SK-N-SH treated with all-trans-retinoic acid at 6 μM for 48 hours (cell line): ENCODE data around the gene SLC6A18.

ENCODE experiments used
- ARNTL ChIP-seq: fragments of 450-650 bp; formaldehyde crosslinking; IDR thresholded peaks from 2 replicates; pipeline ENCODE4 v1.5.0; 2020; ENCODE audit warnings: low read depth, mild to moderate bottlenecking, moderate library complexity, borderline replicate concordance
- BACH2 ChIP-seq: fragments of 250-450 bp; sonication (Bioruptor Pico); IDR thresholded peaks from 2 replicates; pipeline ENCODE4 v1.9.0; 2021; ENCODE audit warnings: mild to moderate bottlenecking, borderline replicate concordance
- ISL1 ChIP-seq: fragments of 250-450 bp; sonication (Bioruptor Pico); IDR thresholded peaks from 2 replicates; pipeline ENCODE4 v2.1.2; 2022; ENCODE audit warnings: mild to moderate bottlenecking, moderate library complexity
- POU6F1 ChIP-seq: fragments of 250-450 bp; sonication (Bioruptor Pico); IDR thresholded peaks from 2 replicates; pipeline ENCODE4 v1.8.0; 2021; ENCODE audit warnings: low read depth, mild to moderate bottlenecking, moderate library complexity, borderline replicate concordance
- PPARA ChIP-seq: fragments of 250-450 bp; sonication (Bioruptor Pico); IDR thresholded peaks from 2 replicates; pipeline ENCODE4 v1.5.0; 2020; ENCODE audit warnings: mild to moderate bottlenecking, borderline replicate concordance
- RARB ChIP-seq: fragments of 250-450 bp; sonication (Bioruptor Pico); IDR thresholded peaks from 2 replicates; pipeline ENCODE4 v1.8.0; 2021; ENCODE audit warnings: mild to moderate bottlenecking, moderate library complexity
- TOX ChIP-seq: fragments of 250-450 bp; sonication (Bioruptor Pico); IDR thresholded peaks from 2 replicates; pipeline ENCODE4 v1.8.0; 2021; ENCODE audit warnings: mild to moderate bottlenecking, moderate library complexity, borderline replicate concordance
- ZFP3 ChIP-seq: fragments of 250-450 bp; sonication (Bioruptor Pico); IDR thresholded peaks from 2 replicates; pipeline ENCODE4 v1.5.0; 2020; ENCODE audit warnings: mild to moderate bottlenecking, moderate library complexity
- ZFP30 ChIP-seq: fragments of 450-650 bp; formaldehyde crosslinking; IDR thresholded peaks from 2 replicates; pipeline ENCODE4 v1.5.0; 2022; ENCODE audit warnings: mild to moderate bottlenecking, moderate library complexity
- TF ChIP-seq, protein P1 (sequence below): fragments of 250-450 bp; sonication (Bioruptor Pico); IDR thresholded peaks from 2 replicates; pipeline ENCODE4 v1.8.0; 2020; ENCODE audit warnings: mild to moderate bottlenecking, moderate library complexity, borderline replicate concordance

DNA sequence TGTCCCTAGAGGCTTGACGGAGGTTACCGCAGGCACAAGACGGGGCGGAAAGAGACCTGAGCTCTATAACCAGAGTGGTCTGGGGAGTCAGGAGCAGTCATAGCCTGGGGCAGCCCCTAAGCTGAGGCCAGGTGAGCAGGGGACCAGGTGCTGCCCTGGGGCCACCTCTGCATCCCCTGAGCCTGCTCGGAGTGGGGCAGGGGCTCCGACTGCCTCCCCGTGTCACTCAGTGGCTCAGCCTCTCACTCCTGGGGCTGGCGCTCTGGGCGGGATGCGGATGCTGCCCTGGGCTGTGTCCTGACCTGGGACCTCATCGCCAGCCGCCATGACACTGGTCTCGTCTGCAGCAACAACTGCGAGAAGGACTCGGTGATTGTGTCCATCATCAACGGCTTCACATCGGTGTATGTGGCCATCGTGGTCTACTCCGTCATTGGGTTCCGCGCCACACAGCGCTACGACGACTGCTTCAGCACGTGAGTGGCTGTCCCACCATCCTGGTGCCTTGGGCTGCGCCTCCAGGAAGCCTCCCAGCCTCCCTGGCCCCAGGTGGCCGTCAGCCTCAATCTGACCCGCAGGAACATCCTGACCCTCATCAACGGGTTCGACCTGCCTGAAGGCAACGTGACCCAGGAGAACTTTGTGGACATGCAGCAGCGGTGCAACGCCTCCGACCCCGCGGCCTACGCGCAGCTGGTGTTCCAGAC is 8.8 kb upstream of the SLC6A18 start:
- no peak for TF ChIP-seq POU6F1 (CRISPR knock-in tag)
- TF ChIP-seq ZFP30 (CRISPR knock-in tag): no peak
- no peak for TF ChIP-seq BACH2
- no peak for TF ChIP-seq TOX (CRISPR knock-in tag)
- no peak for TF ChIP-seq ARNTL (CRISPR knock-in tag)
- TF ChIP-seq ISL1: no peak
- TF ChIP-seq, protein P1, sequence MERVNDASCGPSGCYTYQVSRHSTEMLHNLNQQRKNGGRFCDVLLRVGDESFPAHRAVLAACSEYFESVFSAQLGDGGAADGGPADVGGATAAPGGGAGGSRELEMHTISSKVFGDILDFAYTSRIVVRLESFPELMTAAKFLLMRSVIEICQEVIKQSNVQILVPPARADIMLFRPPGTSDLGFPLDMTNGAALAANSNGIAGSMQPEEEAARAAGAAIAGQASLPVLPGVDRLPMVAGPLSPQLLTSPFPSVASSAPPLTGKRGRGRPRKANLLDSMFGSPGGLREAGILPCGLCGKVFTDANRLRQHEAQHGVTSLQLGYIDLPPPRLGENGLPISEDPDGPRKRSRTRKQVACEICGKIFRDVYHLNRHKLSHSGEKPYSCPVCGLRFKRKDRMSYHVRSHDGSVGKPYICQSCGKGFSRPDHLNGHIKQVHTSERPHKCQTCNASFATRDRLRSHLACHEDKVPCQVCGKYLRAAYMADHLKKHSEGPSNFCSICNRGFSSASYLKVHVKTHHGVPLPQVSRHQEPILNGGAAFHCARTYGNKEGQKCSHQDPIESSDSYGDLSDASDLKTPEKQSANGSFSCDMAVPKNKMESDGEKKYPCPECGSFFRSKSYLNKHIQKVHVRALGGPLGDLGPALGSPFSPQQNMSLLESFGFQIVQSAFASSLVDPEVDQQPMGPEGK (CRISPR knock-in tag): no peak
- no peak for TF ChIP-seq RARB (CRISPR knock-in tag)
- no peak for TF ChIP-seq ZFP3 (CRISPR knock-in tag)
- TF ChIP-seq PPARA: no peak
